Tibial artery (tissue), 4 donors: Measurements from ENCODE around the gene UIMC1.

Source experiments
- DNase-seq, 2 donors: peaks; one replicate each; pipeline ENCODE4 v3.0.0-alpha.2; 2019
- H3K27ac ChIP-seq, 2 donors: fragments of 200-600 bp; sonication (generic) in 1 of 2; 1 replicate in 1 of 2; 2 replicates in 1 of 2; pipeline ENCODE4 v1.5.1; 2018 to 2019; ENCODE audit warnings: mild to moderate bottlenecking in 1 of 2
- H3K27me3 ChIP-seq, 2 donors: fragments of 200-600 bp; sonication (generic) in 1 of 2; one replicate each; pipeline versions ENCODE4 v1.5.1 to v1.6.0; 2016 to 2019
- H3K36me3 ChIP-seq, 3 donors: fragments of 200-600 bp; sonication (generic) in 2 of 3; one replicate each; pipeline ENCODE4 v1.5.1; 2016 to 2019; ENCODE audit warnings: mild to moderate bottlenecking in 2 of 3
- H3K4me1 ChIP-seq, 4 donors: fragments of 200-600 bp; sonication (generic) in 2 of 4; 1 replicate in 3 of 4; 2 replicates in 1 of 4; pipeline ENCODE4 v1.5.1; 2016 to 2019
- H3K4me3 ChIP-seq, 2 donors: fragments of 200-600 bp; sonication (generic) in 1 of 2; 1 replicate in 1 of 2; 2 replicates in 1 of 2; pipeline ENCODE4 v1.5.1; 2018 to 2019; ENCODE audit warnings: mild to moderate bottlenecking in 2 of 2
- H3K9me3 ChIP-seq, 3 donors: fragments of 200-600 bp; sonication (generic) in 1 of 3; one replicate each; pipeline ENCODE4 v1.5.1; 2016 to 2019
- CTCF ChIP-seq, 2 experiments: fragments of 200-600 bp in 1 of 2; fragments of 450-650 bp in 1 of 2; IDR thresholded peaks; one replicate each; pipeline ENCODE4 v1.5.1; 2017 to 2019; ENCODE audit warnings: antibody characterized with exemption in 2 of 2, mild to moderate bottlenecking in 1 of 2, moderate library complexity in 1 of 2
- intact Hi-C: fragments of 100-400 bp; cut with DNase I; formaldehyde crosslinking; loops from one replicate; pipeline ENCODE4 v1.15.0; 2023; ENCODE audit warnings: low total_unique reads

UIMC1 gene

GRCh38 chr5:176888016-176888864, 118.3 kb downstream of the UIMC1 start:
- no peak for DNase-seq
- Histone ChIP-seq H3K4me1 (no peaks in the 10 kb centered on the region), H3K27ac (no peak overlapping the region), H3K36me3 (no peaks in the 10 kb centered on the region), H3K9me3 (no peaks in the 10 kb centered on the region), H3K4me3 (no peak overlapping the region), H3K27me3 (peaks cover 0 to 5% of the 10 kb centered on the region in 2 donors)
- no peak for TF ChIP-seq CTCF (IDR thresholded peaks at IDR 0.05)
- intact Hi-C loops, result loop anchor here (10.0 kb wide), 1 partner anchor 313 kb away; no protein-coding TSS in a partner anchor

- no peaks in the 10 kb centered on the region for H3K4me1 ChIP-seq
- H3K36me3 ChIP-seq, result no peaks in the 10 kb centered on the region
- TF ChIP-seq CTCF (IDR thresholded peaks at IDR 0.05), result no peak
- peaks cover 0 to 5% of the 10 kb centered on the region in 2 donors for H3K27me3 ChIP-seq
- H3K4me3 ChIP-seq, result no peak overlapping the region
- H3K9me3 ChIP-seq, result no peaks in the 10 kb centered on the region
- intact Hi-C loops, result loop anchor here (10.0 kb wide), 1 partner anchor 313 kb away; no protein-coding TSS in a partner anchor
- no peak for DNase-seq
- no peak overlapping the region for H3K27ac ChIP-seq
Measured at GRCh38 chr5:176887252-176887849, 119.2 kb downstream of the UIMC1 start.

GRCh38 chr5:176886336-176887251, 120.0 kb downstream of the UIMC1 start:
- peaks cover 0 to 5% of the 10 kb centered on the region in 2 donors for H3K27me3 ChIP-seq
- no peak for TF ChIP-seq CTCF (IDR thresholded peaks at IDR 0.05)
- H3K36me3 ChIP-seq, result no peaks in the 10 kb centered on the region
- no peak overlapping the region for H3K4me3 ChIP-seq
- DNase-seq, result no peak
- H3K9me3 ChIP-seq, result no peaks in the 10 kb centered on the region
- intact Hi-C loops, result loop anchor here (10.0 kb wide), 1 partner anchor 312 kb away; no protein-coding TSS in a partner anchor
- H3K27ac ChIP-seq, result no peak overlapping the region
- H3K4me1 ChIP-seq, result no peaks in the 10 kb centered on the region

- Histone ChIP-seq H3K27me3 (peaks cover 0 to 5% of the 10 kb centered on the region in 2 donors), H3K4me1 (no peaks in the 10 kb centered on the region), H3K27ac (no peak overlapping the region), H3K9me3 (no peaks in the 10 kb centered on the region), H3K36me3 (no peaks in the 10 kb centered on the region), H3K4me3 (no peak overlapping the region)
- TF ChIP-seq CTCF (IDR thresholded peaks at IDR 0.05), result no peak
- DNase-seq, result no peak
- intact Hi-C loops, result loop anchor here (10.0 kb wide), 1 partner anchor 310 kb away; no protein-coding TSS in a partner anchor
Measured at GRCh38 chr5:176884571-176884890, 122.0 kb downstream of the UIMC1 start.
